ENCODE results near the gene CORO1C. TPM values are rescaled to one million over a fixed set of nuclear protein-coding genes. Genes with fewer than 3 reads are reported as not detected.

CORO1C gene
- polyA plus RNA-seq, 1 of the 3 experiments (the other 2 are of a cell fraction), result 150 TPM

GRCh38 chr12:108616941-108617858 lies 114.1 kb downstream of the CORO1C start:
- DNase-seq, result no peak
- CTCF ChIA-PET, result interaction anchor here (0.6 to 19.2 kb wide), 51 partner anchors 11 to 705 kb away, joined by 3 to 503 read pairs (median 5); partner anchors contain the start of genes ISCU and SART3

More at GRCh38 chr12:108616941-108617858, 114.1 kb downstream of the CORO1C start:
- peaks cover 6% of the 10 kb centered on the region for H3F3A ChIP-seq (replicated peaks; ENCODE audit: insufficient read depth)
- POLR2A ChIA-PET, result interaction anchor here (0.9 kb wide), 1 partner anchor 12 kb away, joined by 3 read pairs; no protein-coding TSS in a partner anchor
- H2AFZ ChIP-seq (ENCODE audit: low read depth), result no peak overlapping the region
- H3K79me2 ChIP-seq (ENCODE audit: insufficient read depth), result no peaks in the 10 kb centered on the region
- H3K9me2 ChIP-seq, result no peaks in the 10 kb centered on the region
- H4K20me1 ChIP-seq (ENCODE audit: insufficient read depth), result no peaks in the 10 kb centered on the region
- no peaks in the 10 kb centered on the region for H3K9me3 ChIP-seq
- H3K27me3 ChIP-seq (ENCODE audit: insufficient read depth), result no peaks in the 10 kb centered on the region
- no peak overlapping the region for H3K4me2 ChIP-seq
- TF ChIP-seq PBX3 (IDR thresholded peaks at IDR 0.05) (no peak), GATA2 (CRISPR knock-in tag; IDR thresholded peaks at IDR 0.05) (no peak), FOSL2 (IDR thresholded peaks at IDR 0.05; ENCODE audit: borderline replicate concordance, low read depth) (no peak), TEAD4 (IDR thresholded peaks at IDR 0.05; ENCODE audit: borderline replicate concordance, insufficient read depth) (no peak), MXI1 (IDR thresholded peaks at IDR 0.05; ENCODE audit: low read depth, low read length) (no peak), SMC3 (IDR thresholded peaks at IDR 0.05; ENCODE audit: low read depth, low read length) (no peak), NRF1 (IDR thresholded peaks at IDR 0.05; ENCODE audit: low read depth, low read length) (no peak), YY1 (IDR thresholded peaks at IDR 0.05; ENCODE audit: low read depth) (no peak), FOXM1 (IDR thresholded peaks at IDR 0.05; ENCODE audit: low read depth) (no peak), IRF3 (IDR thresholded peaks at IDR 0.05; ENCODE audit: low read depth, low read length) (no peak), TCF12 (IDR thresholded peaks at IDR 0.05) (no peak), RXRA (IDR thresholded peaks at IDR 0.05; ENCODE audit: borderline replicate concordance, low read depth) (no peak), RCOR1 (IDR thresholded peaks at IDR 0.05; ENCODE audit: low read length) (no peak), CHD2 (IDR thresholded peaks at IDR 0.05; ENCODE audit: low read length, partially characterized antibody) (no peak)
- TF ChIP-seq, protein P1, sequence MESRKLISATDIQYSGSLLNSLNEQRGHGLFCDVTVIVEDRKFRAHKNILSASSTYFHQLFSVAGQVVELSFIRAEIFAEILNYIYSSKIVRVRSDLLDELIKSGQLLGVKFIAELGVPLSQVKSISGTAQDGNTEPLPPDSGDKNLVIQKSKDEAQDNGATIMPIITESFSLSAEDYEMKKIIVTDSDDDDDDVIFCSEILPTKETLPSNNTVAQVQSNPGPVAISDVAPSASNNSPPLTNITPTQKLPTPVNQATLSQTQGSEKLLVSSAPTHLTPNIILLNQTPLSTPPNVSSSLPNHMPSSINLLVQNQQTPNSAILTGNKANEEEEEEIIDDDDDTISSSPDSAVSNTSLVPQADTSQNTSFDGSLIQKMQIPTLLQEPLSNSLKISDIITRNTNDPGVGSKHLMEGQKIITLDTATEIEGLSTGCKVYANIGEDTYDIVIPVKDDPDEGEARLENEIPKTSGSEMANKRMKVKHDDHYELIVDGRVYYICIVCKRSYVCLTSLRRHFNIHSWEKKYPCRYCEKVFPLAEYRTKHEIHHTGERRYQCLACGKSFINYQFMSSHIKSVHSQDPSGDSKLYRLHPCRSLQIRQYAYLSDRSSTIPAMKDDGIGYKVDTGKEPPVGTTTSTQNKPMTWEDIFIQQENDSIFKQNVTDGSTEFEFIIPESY (IDR thresholded peaks at IDR 0.05; ENCODE audit: borderline replicate concordance, low read depth), result no peak
- TF ChIP-seq, protein P2, sequence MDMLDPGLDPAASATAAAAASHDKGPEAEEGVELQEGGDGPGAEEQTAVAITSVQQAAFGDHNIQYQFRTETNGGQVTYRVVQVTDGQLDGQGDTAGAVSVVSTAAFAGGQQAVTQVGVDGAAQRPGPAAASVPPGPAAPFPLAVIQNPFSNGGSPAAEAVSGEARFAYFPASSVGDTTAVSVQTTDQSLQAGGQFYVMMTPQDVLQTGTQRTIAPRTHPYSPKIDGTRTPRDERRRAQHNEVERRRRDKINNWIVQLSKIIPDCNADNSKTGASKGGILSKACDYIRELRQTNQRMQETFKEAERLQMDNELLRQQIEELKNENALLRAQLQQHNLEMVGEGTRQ (IDR thresholded peaks at IDR 0.05; ENCODE audit: borderline replicate concordance, low read depth, low read length), result no peak
- no peaks in the 10 kb centered on the region for H3K36me3 ChIP-seq (replicated peaks in 1 of 2; ENCODE audit: control insufficient read depth in 1 of 2, insufficient read depth in 2 of 2, low read length in 1 of 2)
- no peak overlapping the region for H3K4me3 ChIP-seq (ENCODE audit: low read depth in 2 of 2, low read length in 1 of 2)
- WGBS (ENCODE audit: low lambda C conversion rate), result 76% methylated on average over 12 of the region's 14 CpGs
- H3K27ac ChIP-seq (ENCODE audit: low read depth in 2 of 2, low read length in 1 of 2), result no peak overlapping the region
- H3K9ac ChIP-seq, result no peak overlapping the region
- H3K4me1 ChIP-seq (ENCODE audit: control insufficient read depth in 1 of 2, insufficient read depth in 2 of 2, low read depth in 1 of 2, low read length in 1 of 2), result no peaks in the 10 kb centered on the region; a peak in 1 of 4 replicates
